Measurements from ENCODE around the gene PKHD1.

GRCh38 chr6:51928320-51928719 is 159.1 kb downstream of the PKHD1 start:
- TF ChIP-seq CTCF (IDR thresholded peaks at IDR 0.05) (no peak), EZH2 (IDR thresholded peaks at IDR 0.05; ENCODE audit: borderline replicate concordance, insufficient read depth, low read depth, low read length, poor library complexity, severe bottlenecking) (no peak)

Data from B cell (primary cell).